Fibroblast of villous mesenchyme (primary cell): ENCODE measurements around the gene MAP3K5. TPM values are rescaled to one million over a fixed set of nuclear protein-coding genes. Genes with fewer than 3 reads are reported as not detected.

Source experiments
- DNase-seq: peaks from one replicate; pipeline ENCODE4 v3.0.0-alpha.2; 2010; ENCODE audit warnings: low read depth
- H3K4me3 ChIP-seq: 2 replicates; pipeline ENCODE4 v1.5.1; 2011; ENCODE audit warnings: low read depth, mild to moderate bottlenecking, low read length
- total RNA-seq: library from RNA; depleted of rRNA; stranded (reverse); fragments of >200 nt; gene quantifications from 2 replicates; pipeline ENCODE4 v1.2.3, GENCODE V29; 2012
- TF ChIP-seq, protein P1 (sequence below): IDR thresholded peaks from 2 replicates; pipeline ENCODE4 v1.5.1; 2012; ENCODE audit warnings: low read depth, mild to moderate bottlenecking, low read length; ENCODE audit not compliant: insufficient read depth

The MAP3K5 gene
- total RNA-seq, 1 donor: 84.6 TPM

DNA sequence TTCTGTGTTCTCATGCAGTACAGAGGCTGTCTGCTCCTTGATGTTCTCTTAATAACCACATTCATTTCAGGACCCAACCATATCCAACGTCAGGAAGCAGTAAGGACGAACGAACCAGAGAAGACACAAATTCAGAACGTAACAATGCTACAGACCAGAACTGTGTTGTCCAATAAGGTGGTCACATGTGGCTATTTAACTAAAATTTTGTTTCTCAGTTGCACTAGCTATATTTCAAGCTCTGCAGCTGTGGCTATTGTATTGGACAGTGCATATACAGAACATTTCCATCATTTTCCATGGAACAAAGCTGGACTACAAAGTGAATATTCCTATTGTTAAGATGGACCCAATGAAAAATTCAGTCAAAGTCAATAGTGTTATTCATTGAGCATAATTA lies 269.1 kb downstream of the MAP3K5 start:
- TF ChIP-seq, protein P1, sequence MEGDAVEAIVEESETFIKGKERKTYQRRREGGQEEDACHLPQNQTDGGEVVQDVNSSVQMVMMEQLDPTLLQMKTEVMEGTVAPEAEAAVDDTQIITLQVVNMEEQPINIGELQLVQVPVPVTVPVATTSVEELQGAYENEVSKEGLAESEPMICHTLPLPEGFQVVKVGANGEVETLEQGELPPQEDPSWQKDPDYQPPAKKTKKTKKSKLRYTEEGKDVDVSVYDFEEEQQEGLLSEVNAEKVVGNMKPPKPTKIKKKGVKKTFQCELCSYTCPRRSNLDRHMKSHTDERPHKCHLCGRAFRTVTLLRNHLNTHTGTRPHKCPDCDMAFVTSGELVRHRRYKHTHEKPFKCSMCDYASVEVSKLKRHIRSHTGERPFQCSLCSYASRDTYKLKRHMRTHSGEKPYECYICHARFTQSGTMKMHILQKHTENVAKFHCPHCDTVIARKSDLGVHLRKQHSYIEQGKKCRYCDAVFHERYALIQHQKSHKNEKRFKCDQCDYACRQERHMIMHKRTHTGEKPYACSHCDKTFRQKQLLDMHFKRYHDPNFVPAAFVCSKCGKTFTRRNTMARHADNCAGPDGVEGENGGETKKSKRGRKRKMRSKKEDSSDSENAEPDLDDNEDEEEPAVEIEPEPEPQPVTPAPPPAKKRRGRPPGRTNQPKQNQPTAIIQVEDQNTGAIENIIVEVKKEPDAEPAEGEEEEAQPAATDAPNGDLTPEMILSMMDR: no peak
- DNase-seq: no peak
- H3K4me3 ChIP-seq: no peak overlapping the region

DNA sequence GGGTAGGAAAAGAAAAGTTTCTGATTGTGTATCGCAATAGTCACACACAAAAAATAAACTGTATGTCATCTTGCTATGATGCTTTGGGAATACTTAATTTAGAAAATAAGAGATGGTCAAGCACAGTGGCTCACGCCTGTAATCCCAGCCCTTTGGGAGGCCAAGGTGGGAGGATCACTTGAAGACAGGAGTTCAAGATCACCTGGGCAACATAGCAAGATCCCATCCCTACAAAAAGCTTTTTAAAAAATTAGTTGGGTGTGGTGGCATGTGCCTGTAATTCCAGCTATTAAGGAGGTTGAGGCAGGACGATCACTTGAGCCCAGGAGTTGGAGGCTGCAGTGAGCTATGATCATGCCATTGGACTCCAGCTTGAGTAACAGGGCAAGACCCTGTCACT lies 269.6 kb downstream of the MAP3K5 start:
- no peak overlapping the region for H3K4me3 ChIP-seq
- TF ChIP-seq, protein P1: no peak
- no peak for DNase-seq

DNA sequence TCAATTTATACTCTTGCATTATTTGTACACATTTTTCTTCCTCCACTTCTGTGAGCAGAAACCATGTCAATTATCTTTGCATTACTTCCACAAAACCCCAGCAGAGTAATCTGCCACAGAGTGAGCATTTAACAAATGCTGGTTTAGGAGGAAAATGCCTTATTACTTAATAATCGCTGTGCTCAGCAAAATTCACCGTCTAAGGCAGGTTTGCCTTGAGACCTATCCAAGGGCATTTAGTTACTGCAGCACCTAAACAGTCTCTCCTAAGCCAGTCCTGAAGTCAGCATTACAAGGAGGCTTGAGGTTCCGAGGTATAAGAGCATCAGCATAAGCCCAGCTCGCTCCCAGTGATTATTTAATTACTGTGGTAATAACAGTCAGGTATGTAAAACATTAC lies 270.4 kb downstream of the MAP3K5 start:
- TF ChIP-seq, protein P1: no peak
- no peak overlapping the region for H3K4me3 ChIP-seq
- no peak for DNase-seq

DNA sequence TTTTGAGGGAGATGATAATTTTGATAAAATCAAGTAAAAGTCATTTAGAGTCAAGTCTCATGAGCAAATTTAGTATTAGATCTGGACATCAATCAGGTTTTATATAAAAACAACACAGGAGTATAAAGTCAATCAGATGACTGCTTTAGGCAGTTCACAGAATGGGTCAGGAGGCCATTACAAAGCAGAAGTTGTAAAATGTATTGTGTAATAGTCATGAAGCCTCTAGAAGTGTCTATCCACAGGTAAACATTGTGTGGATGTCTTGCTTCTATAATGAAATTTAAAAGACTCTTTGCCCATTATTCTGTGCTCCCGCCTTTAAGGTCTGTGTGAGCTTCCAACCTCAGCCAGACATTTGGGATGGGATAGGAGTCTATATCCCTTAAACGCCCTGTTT lies 270.9 kb downstream of the MAP3K5 start:
- H3K4me3 ChIP-seq: no peak overlapping the region
- TF ChIP-seq, protein P1: no peak
- DNase-seq: no peak

DNA sequence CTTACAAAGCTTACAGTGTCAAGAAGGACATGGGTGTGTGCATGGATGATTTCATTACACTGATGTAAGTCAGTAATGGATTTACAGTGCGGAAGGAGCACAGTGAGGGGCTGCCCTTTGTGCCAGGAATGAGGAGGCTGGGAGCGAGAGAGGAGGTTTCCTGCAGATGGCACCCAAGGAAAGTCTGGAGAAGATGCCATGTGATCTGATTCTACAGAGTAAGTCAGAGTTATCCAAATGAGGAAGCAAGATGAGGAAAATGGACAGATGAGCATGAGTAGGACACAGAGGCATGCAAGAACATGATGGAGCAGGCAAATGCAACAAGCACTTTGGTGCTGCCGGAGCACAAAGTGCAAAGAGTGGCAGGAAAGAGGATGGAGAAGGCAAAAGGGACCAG lies 271.8 kb downstream of the MAP3K5 start:
- no peak for DNase-seq
- TF ChIP-seq, protein P1: no peak

DNA sequence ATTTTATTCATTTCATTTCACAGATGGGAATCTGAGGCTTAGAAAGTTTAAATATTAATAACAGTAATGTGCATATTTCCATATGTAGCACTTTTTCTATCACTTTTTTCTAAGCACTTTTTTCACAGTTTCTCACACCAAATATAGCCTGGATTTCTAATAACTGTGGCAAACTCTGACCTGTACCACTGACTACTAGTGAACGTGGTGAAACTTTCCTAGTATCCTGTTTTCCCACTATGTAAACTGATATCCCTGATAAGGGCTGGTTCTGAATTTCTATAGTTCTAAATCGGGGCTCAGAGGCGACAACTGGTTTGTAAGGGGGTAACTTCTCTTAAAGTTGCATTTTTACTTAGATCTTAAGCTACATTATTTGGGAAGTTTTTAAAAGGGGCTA lies 274.7 kb downstream of the MAP3K5 start:
- no peak overlapping the region for H3K4me3 ChIP-seq
- TF ChIP-seq, protein P1: no peak
- DNase-seq: no peak

More for the DNA sequence above, 271.8 kb downstream of the MAP3K5 start:
- H3K4me3 ChIP-seq: no peak overlapping the region

DNA sequence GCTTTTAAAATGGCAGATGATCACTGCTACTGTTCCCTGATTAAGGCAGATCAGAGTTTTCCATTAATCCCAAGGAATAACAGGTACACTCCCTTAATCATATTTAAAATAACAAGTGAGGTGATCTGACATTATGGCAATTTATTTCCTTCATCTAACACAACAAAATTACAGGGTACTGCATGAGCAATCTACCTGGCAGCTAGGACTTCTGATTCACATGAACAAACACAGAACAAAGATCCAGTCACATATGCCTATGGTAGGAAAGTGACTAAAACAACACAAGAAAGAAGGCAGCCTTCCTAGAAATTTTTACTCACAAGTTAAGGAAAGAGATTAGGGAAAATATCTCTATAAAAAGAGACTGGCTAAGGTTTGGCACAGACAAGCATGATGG lies 275.3 kb downstream of the MAP3K5 start:
- no peak overlapping the region for H3K4me3 ChIP-seq
- TF ChIP-seq, protein P1: no peak
- no peak for DNase-seq
